GM21619 (cell line): ENCODE measurements around the gene STUM.
"Not testable (repeated sequence)": the region's sequence is repeated elsewhere in the genome, so short reads cannot be mapped to it uniquely, and the experiment has no call there.

Experiments used
- ATAC-seq: cut with Tn5 transposase; IDR thresholded peaks from one replicate; pipeline ENCODE4 v1.9.1; 2021; ENCODE audit not compliant: unreplicated experiment

Gene STUM

GRCh38 chr1:226579781-226580323 is 31.3 kb downstream of the STUM start:
- ATAC-seq: no peak

- ATAC-seq: no peak
Measured at GRCh38 chr1:226580625-226581270, 32.2 kb downstream of the STUM start.

GRCh38 chr1:226581650-226582330 is 33.2 kb downstream of the STUM start:
- ATAC-seq: no peak

- ATAC-seq: no peak
Measured at GRCh38 chr1:226582966-226583365, 34.4 kb downstream of the STUM start.

GRCh38 chr1:226584164-226584563 is 35.6 kb downstream of the STUM start:
- no peak for ATAC-seq

GRCh38 chr1:226586116-226586515 is 37.6 kb downstream of the STUM start:
- no peak for ATAC-seq

GRCh38 chr1:226586650-226587422 is 38.3 kb downstream of the STUM start:
- ATAC-seq: no peak

- no peak for ATAC-seq
Measured at GRCh38 chr1:226588484-226588883, 39.9 kb downstream of the STUM start.

- no peak for ATAC-seq
Measured at GRCh38 chr1:226589008-226589733, 40.6 kb downstream of the STUM start.

- ATAC-seq: no peak
Measured at GRCh38 chr1:226590614-226591013, 42.0 kb downstream of the STUM start.

- no peak for ATAC-seq
Measured at GRCh38 chr1:226593541-226593940, 45.0 kb downstream of the STUM start.

- ATAC-seq: no peak
Measured at GRCh38 chr1:226596531-226597165, 48.1 kb downstream of the STUM start.

- no peak for ATAC-seq
Measured at GRCh38 chr1:226597616-226598454, 49.3 kb downstream of the STUM start.

- ATAC-seq: no peak
Measured at GRCh38 chr1:226598455-226598849, 49.9 kb downstream of the STUM start.

GRCh38 chr1:226598955-226599354 is 50.4 kb downstream of the STUM start:
- ATAC-seq: not testable (repeated sequence)

- no peak for ATAC-seq
Measured at GRCh38 chr1:226599636-226600238, 51.2 kb downstream of the STUM start.

GRCh38 chr1:226600254-226600653 is 51.7 kb downstream of the STUM start:
- ATAC-seq: no peak

GRCh38 chr1:226601456-226601855 is 52.9 kb downstream of the STUM start:
- ATAC-seq: no peak
